ENCODE results near the gene DOK5. TPM values are rescaled to one million over a fixed set of nuclear protein-coding genes. Genes with fewer than 3 reads are reported as not detected.

Gene DOK5
- polyA plus RNA-seq, 1 of the 3 experiments (the other 2 are of a cell fraction) = 12.4 TPM

DNA sequence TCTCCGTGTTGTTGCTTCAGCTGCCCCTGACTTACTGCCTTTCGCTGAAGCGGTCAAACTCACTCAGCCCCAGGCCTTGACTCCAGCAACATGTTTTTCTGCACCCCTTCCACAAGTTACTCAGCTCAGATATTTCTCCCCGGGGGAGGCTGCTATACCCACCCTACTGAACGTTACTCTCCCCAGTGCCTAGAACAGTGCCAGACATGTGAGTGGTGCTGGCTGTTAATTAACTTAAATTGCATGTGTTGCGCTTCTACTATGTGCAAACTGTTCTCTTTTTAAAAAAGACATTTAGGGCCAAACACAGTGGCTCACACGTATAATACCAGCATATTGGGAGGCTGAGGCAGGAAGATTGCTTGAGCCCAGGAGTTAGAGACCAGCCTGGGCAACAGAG is 41.2 kb upstream of the DOK5 start:
- CTCF ChIA-PET = no interaction called here
- TF ChIP-seq MEF2A (IDR thresholded peaks at IDR 0.05; ENCODE audit: borderline replicate concordance, low read depth) = no peak
- TF ChIP-seq TEAD4 (IDR thresholded peaks at IDR 0.05; ENCODE audit: borderline replicate concordance, insufficient read depth) = no peak
- TF ChIP-seq FOSL2 (IDR thresholded peaks at IDR 0.05; ENCODE audit: borderline replicate concordance, low read depth) = no peak
- TF ChIP-seq, protein P1, sequence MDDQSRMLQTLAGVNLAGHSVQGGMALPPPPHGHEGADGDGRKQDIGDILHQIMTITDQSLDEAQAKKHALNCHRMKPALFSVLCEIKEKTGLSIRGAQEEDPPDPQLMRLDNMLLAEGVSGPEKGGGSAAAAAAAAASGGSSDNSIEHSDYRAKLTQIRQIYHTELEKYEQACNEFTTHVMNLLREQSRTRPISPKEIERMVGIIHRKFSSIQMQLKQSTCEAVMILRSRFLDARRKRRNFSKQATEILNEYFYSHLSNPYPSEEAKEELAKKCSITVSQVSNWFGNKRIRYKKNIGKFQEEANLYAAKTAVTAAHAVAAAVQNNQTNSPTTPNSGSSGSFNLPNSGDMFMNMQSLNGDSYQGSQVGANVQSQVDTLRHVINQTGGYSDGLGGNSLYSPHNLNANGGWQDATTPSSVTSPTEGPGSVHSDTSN (IDR thresholded peaks at IDR 0.05) = no peak
- no peak for TF ChIP-seq NFIC (IDR thresholded peaks at IDR 0.05; ENCODE audit: borderline replicate concordance)
- TF ChIP-seq GABPA (IDR thresholded peaks at IDR 0.05; ENCODE audit: low read depth) = no peak
- TF ChIP-seq, protein P2, sequence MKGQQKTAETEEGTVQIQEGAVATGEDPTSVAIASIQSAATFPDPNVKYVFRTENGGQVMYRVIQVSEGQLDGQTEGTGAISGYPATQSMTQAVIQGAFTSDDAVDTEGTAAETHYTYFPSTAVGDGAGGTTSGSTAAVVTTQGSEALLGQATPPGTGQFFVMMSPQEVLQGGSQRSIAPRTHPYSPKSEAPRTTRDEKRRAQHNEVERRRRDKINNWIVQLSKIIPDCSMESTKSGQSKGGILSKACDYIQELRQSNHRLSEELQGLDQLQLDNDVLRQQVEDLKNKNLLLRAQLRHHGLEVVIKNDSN (IDR thresholded peaks at IDR 0.05; ENCODE audit: borderline replicate concordance, low read depth) = no peak
- TF ChIP-seq, protein P3, sequence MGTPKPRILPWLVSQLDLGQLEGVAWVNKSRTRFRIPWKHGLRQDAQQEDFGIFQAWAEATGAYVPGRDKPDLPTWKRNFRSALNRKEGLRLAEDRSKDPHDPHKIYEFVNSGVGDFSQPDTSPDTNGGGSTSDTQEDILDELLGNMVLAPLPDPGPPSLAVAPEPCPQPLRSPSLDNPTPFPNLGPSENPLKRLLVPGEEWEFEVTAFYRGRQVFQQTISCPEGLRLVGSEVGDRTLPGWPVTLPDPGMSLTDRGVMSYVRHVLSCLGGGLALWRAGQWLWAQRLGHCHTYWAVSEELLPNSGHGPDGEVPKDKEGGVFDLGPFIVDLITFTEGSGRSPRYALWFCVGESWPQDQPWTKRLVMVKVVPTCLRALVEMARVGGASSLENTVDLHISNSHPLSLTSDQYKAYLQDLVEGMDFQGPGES (IDR thresholded peaks at IDR 0.05; ENCODE audit: low read depth, low read length) = no peak
- TF ChIP-seq TAF1 (IDR thresholded peaks at IDR 0.05; ENCODE audit: borderline replicate concordance, low read depth, low read length) = no peak
- TF ChIP-seq EP300 (IDR thresholded peaks at IDR 0.05; ENCODE audit: borderline replicate concordance in 1 of 2, low read depth in 1 of 2, low read length in 1 of 2) = no peak

DNA sequence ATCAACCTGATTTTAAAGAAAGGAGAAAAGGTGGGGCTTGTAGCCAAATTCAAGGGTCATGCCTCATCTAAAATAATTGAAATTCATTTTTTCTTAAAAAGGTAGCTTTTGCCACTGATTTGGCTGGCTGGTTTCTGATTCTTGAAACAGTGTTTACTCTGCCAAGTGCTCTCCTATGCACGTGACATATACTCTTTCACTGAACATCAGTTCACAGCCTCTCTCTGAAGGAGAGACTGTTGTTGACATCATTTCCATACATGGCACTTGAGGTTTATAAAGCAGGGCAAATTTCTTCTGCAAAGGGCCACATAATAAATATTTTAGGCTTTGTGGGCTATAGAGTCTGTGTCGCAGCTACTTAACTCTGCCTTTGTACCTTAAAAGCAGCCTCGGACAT is 40.4 kb upstream of the DOK5 start:
- H2AFZ ChIP-seq (ENCODE audit: low read depth) = no peak overlapping the region

More for the DNA sequence above, 41.2 kb upstream of the DOK5 start:
- Histone ChIP-seq H4K20me1 (ENCODE audit: insufficient read depth) (no peaks in the 10 kb centered on the region), H3K9me2 (no peaks in the 10 kb centered on the region), H3K27me3 (ENCODE audit: insufficient read depth) (no peaks in the 10 kb centered on the region; the same call in 1 of the 2 replicates), H3K4me1 (ENCODE audit: control insufficient read depth in 1 of 2, insufficient read depth in 2 of 2, low read depth in 1 of 2, low read length in 1 of 2) (no peaks in the 10 kb centered on the region), H3K4me2 (no peak overlapping the region), H3K27ac (ENCODE audit: low read depth in 2 of 2, low read length in 1 of 2) (no peak overlapping the region), H3F3A (replicated peaks; ENCODE audit: insufficient read depth) (no peaks in the 10 kb centered on the region), H3K4me3 (ENCODE audit: low read depth in 2 of 2, low read length in 1 of 2) (no peak overlapping the region), H2AFZ (ENCODE audit: low read depth) (no peak overlapping the region), H3K36me3 (replicated peaks in 1 of 2; ENCODE audit: control insufficient read depth in 1 of 2, insufficient read depth in 2 of 2, low read length in 1 of 2) (no peaks in the 10 kb centered on the region), H3K9me3 (no peaks in the 10 kb centered on the region), H3K79me2 (ENCODE audit: insufficient read depth) (no peaks in the 10 kb centered on the region), H3K9ac (no peak overlapping the region)
- 35% methylated on average over 7 of the region's 7 CpGs for WGBS (ENCODE audit: low lambda C conversion rate)
- POLR2A ChIA-PET = no interaction called here
- no peak for DNase-seq

More for the DNA sequence above, 40.4 kb upstream of the DOK5 start:
- H3K27me3 ChIP-seq (ENCODE audit: insufficient read depth) = no peaks in the 10 kb centered on the region; the same call in 1 of the 2 replicates
- no peaks in the 10 kb centered on the region for H3K9me2 ChIP-seq
- H3K9ac ChIP-seq = no peak overlapping the region
- no peak for TF ChIP-seq POLR2AphosphoS5 (IDR thresholded peaks at IDR 0.05; ENCODE audit: low read depth, low read length)
- TF ChIP-seq SMC3 (IDR thresholded peaks at IDR 0.05; ENCODE audit: low read depth, low read length) = no peak
- TF ChIP-seq, protein P4, sequence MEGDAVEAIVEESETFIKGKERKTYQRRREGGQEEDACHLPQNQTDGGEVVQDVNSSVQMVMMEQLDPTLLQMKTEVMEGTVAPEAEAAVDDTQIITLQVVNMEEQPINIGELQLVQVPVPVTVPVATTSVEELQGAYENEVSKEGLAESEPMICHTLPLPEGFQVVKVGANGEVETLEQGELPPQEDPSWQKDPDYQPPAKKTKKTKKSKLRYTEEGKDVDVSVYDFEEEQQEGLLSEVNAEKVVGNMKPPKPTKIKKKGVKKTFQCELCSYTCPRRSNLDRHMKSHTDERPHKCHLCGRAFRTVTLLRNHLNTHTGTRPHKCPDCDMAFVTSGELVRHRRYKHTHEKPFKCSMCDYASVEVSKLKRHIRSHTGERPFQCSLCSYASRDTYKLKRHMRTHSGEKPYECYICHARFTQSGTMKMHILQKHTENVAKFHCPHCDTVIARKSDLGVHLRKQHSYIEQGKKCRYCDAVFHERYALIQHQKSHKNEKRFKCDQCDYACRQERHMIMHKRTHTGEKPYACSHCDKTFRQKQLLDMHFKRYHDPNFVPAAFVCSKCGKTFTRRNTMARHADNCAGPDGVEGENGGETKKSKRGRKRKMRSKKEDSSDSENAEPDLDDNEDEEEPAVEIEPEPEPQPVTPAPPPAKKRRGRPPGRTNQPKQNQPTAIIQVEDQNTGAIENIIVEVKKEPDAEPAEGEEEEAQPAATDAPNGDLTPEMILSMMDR (IDR thresholded peaks at IDR 0.05) = no peak
- TF ChIP-seq EZH2phosphoT487 (IDR thresholded peaks at IDR 0.05; ENCODE audit: borderline replicate concordance, low read depth) = no peak
- no peak for TF ChIP-seq FOSL2 (IDR thresholded peaks at IDR 0.05; ENCODE audit: borderline replicate concordance, low read depth)
- TF ChIP-seq RAD21 (IDR thresholded peaks at IDR 0.05; ENCODE audit: low read length) = no peak
- TF ChIP-seq, protein P5, sequence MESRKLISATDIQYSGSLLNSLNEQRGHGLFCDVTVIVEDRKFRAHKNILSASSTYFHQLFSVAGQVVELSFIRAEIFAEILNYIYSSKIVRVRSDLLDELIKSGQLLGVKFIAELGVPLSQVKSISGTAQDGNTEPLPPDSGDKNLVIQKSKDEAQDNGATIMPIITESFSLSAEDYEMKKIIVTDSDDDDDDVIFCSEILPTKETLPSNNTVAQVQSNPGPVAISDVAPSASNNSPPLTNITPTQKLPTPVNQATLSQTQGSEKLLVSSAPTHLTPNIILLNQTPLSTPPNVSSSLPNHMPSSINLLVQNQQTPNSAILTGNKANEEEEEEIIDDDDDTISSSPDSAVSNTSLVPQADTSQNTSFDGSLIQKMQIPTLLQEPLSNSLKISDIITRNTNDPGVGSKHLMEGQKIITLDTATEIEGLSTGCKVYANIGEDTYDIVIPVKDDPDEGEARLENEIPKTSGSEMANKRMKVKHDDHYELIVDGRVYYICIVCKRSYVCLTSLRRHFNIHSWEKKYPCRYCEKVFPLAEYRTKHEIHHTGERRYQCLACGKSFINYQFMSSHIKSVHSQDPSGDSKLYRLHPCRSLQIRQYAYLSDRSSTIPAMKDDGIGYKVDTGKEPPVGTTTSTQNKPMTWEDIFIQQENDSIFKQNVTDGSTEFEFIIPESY (IDR thresholded peaks at IDR 0.05; ENCODE audit: borderline replicate concordance, low read depth) = no peak
- TF ChIP-seq RFX5 (IDR thresholded peaks at IDR 0.05; ENCODE audit: low read length) = no peak
- no peak for TF ChIP-seq NRF1 (IDR thresholded peaks at IDR 0.05; ENCODE audit: low read depth, low read length)
- TF ChIP-seq RCOR1 (IDR thresholded peaks at IDR 0.05; ENCODE audit: low read length) = no peak
- DNase-seq = no peak
- H3K4me2 ChIP-seq = no peak overlapping the region
- H3K27ac ChIP-seq (ENCODE audit: low read depth in 2 of 2, low read length in 1 of 2) = no peak overlapping the region
- H4K20me1 ChIP-seq (ENCODE audit: insufficient read depth) = no peaks in the 10 kb centered on the region
- H3F3A ChIP-seq (replicated peaks; ENCODE audit: insufficient read depth) = no peaks in the 10 kb centered on the region
- POLR2A ChIA-PET = no interaction called here
- no peak overlapping the region for H3K4me3 ChIP-seq (ENCODE audit: low read depth in 2 of 2, low read length in 1 of 2)
- no peaks in the 10 kb centered on the region for H3K4me1 ChIP-seq (ENCODE audit: control insufficient read depth in 1 of 2, insufficient read depth in 2 of 2, low read depth in 1 of 2, low read length in 1 of 2)
- H3K79me2 ChIP-seq (ENCODE audit: insufficient read depth) = no peaks in the 10 kb centered on the region
- no peaks in the 10 kb centered on the region for H3K9me3 ChIP-seq
- H3K36me3 ChIP-seq (replicated peaks in 1 of 2; ENCODE audit: control insufficient read depth in 1 of 2, insufficient read depth in 2 of 2, low read length in 1 of 2) = no peaks in the 10 kb centered on the region
- 43% methylated on average over 3 of the region's 3 CpGs for WGBS (ENCODE audit: low lambda C conversion rate)
- CTCF ChIA-PET = no interaction called here
